Stimulated activated CD4-positive, alpha-beta T cell treated with anti-CD3 and anti-CD28 coated beads, Interleukin-15, amount 100 ng/mL, for 48 hours (primary cell): ENCODE results near the gene PJVK.

Experiments used
- DNase-seq, 2 donors: peaks; one replicate each; pipeline ENCODE4 v3.0.0-alpha.2; 2020; ENCODE audit warnings: low read depth in 2 of 2

PJVK gene

GRCh38 chr2:178480227-178481181, 29.3 kb downstream of the PJVK start, which contains the start of gene PLEKHA3:
PLEKHA3 (plus strand) TSS chr2:178480457; CDS start chr2:178480870, 413 bp downstream.
- DNase-seq: peak in 1 of 2 donors; percentile 61

DNA sequence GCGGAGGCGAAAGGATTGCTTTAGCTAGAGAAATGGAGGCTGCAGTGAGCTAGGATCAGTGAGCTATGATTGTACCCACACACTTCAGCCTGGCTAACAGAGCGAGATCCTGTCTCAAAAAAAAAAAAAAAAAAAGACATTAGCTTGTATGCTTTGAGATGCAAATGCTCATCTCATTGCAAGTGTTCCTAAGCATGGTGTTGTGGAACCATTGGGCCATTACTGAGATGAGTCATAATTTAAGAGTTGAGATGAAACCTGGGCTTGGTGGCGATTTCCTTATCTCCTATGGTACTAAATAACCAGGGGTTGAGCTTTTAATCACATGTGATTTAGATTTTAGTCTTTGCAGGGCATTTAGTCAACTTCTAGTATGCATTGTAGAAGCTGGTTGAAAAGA, 31.3 kb downstream of the PJVK start:
- DNase-seq: no peak

- no peak for DNase-seq
Measured at GRCh38 chr2:178484245-178485041, 33.3 kb downstream of the PJVK start.

GRCh38 chr2:178485356-178485755, 34.2 kb downstream of the PJVK start:
- no peak for DNase-seq

DNA sequence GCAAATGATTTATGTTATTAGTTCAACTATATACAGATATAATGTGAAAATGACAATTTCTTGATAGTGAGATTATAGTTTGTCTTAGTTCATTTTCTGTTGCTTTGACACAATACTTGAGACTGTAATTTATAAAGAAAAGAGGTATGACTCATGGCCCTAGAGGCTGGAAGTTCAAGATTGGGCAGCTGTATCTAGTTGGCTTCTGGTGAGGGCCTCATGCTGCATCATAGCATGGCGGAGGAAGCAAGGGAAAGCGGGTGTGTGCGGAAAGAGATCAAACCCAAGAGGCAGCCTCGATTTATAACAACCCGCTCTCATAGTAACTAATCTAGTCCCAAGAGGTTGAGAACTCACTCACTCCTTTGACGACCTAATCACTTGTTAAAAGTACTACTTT, 40.4 kb downstream of the PJVK start:
- DNase-seq: no peak

DNA sequence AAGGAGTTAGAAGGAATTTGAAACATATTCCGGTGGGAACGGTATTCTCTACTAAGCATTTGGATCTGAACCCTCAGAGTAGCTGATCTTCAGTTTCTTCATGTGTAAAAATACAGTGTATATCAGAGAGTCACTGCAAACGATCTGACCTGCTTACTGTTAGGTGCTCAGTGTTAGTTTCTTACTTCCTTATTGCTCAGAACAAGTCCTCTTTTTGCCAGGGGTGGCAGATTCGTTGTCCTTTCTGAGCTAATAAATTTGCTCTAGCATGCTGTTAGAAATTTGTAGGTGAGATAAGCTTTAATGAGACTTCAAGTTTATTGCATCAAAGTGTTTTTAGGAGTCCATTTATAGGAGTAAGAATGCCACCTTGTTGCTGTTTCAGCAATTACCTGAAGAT, 44.9 kb downstream of the PJVK start:
- no peak for DNase-seq

DNA sequence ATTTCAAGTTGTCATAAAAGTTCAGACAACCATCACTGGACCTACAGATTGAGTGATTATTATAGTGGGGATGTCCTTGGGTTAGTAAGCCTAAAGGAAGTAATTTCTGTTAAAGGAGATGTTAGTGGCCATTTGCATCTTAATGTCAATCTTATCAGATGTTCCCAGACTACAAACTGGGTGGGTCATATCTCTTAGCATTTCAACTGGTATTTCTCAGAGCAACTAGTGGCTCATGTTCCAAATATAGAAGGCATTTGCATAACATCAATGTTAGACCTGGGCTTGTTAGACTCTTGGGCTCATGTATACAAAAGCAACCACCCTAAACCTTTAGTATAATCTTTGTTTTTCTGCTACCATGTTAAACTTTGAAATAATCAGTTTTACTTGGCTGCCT, 47.0 kb downstream of the PJVK start:
- DNase-seq: no peak

GRCh38 chr2:178499640-178500039, 48.5 kb downstream of the PJVK start:
- no peak for DNase-seq

- DNase-seq: no peak
Measured at GRCh38 chr2:178502751-178503150, 51.6 kb downstream of the PJVK start.

GRCh38 chr2:178506101-178506500, 54.9 kb downstream of the PJVK start:
- no peak for DNase-seq

- DNase-seq: no peak
Measured at GRCh38 chr2:178506524-178506923, 55.3 kb downstream of the PJVK start.

GRCh38 chr2:178506949-178507348, 55.8 kb downstream of the PJVK start:
- no peak for DNase-seq

- DNase-seq: no peak
Measured at GRCh38 chr2:178508646-178509045, 57.5 kb downstream of the PJVK start.

DNA sequence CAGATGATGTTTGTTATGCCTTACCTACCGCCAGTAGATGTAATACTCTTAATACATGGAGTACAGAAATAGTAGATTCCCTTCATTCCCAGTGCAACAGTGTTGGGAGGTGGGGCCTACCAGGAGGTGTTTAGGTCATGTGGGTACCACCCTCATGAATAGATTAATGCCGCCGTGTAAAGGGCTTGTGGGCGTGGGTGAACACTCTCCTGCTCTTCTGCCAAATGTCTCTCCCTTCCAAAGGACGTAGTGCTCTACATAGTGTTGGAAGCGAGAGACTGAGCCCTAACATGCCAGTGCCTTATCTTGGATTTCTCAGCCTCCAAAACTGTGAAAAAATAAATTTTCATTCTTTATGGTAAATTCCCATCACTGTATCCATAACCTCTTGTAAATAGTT, 59.2 kb downstream of the PJVK start:
- DNase-seq: no peak
